ENCODE data around the gene KIAA0513. TPM values are rescaled to one million over a fixed set of nuclear protein-coding genes. Genes with fewer than 3 reads are reported as not detected.

Gene KIAA0513
- total and polyA plus RNA-seq, 2 of the 13 experiments (the other 11 are each of a cell fraction or from before 2014, with no cell fraction given): 1.8 TPM

DNA sequence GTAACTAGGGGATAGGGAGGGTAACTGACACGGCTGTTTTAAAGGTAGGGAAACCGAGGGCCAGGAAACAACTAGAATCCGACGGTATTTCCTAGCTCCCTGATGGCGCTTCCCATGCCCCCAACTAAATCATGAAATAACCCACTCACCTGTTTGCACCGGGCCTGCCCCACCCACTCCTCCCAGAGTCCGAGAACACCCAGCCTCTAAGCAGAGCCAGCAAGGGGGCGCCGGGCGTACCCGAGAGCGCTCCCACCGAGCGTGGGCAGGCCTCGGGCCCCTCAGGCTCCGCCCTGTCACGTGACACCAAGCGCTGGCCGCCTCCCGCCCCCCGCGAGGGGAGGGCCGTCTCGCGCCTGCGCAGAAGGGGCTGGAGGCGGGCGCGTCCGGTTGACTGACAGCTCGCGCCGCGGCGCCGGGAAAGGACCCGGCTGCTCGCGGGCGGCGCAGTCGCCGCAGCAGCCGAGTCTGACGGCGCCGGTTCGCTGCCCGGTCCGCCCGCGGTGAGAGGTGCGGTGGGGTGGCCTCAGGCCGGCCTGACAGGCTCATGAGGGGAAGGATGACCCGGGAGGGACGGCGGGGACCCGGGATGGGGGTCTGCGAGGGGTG is at the start of gene KIAA0513 (continued):
- TF ChIP-seq, protein P1, sequence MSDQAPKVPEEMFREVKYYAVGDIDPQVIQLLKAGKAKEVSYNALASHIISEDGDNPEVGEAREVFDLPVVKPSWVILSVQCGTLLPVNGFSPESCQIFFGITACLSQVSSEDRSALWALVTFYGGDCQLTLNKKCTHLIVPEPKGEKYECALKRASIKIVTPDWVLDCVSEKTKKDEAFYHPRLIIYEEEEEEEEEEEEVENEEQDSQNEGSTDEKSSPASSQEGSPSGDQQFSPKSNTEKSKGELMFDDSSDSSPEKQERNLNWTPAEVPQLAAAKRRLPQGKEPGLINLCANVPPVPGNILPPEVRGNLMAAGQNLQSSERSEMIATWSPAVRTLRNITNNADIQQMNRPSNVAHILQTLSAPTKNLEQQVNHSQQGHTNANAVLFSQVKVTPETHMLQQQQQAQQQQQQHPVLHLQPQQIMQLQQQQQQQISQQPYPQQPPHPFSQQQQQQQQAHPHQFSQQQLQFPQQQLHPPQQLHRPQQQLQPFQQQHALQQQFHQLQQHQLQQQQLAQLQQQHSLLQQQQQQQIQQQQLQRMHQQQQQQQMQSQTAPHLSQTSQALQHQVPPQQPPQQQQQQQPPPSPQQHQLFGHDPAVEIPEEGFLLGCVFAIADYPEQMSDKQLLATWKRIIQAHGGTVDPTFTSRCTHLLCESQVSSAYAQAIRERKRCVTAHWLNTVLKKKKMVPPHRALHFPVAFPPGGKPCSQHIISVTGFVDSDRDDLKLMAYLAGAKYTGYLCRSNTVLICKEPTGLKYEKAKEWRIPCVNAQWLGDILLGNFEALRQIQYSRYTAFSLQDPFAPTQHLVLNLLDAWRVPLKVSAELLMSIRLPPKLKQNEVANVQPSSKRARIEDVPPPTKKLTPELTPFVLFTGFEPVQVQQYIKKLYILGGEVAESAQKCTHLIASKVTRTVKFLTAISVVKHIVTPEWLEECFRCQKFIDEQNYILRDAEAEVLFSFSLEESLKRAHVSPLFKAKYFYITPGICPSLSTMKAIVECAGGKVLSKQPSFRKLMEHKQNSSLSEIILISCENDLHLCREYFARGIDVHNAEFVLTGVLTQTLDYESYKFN (CRISPR knock-in tag; conservative IDR thresholded peaks at IDR 0.05): peak; percentile 47; the same call in 1 of the 2 replicates
- TF ChIP-seq TGIF2 (CRISPR knock-in tag; IDR thresholded peaks at IDR 0.05) (0 out of 2 replicates have a peak, but pooled peaks have one; percentile 60), MBD4 (IDR thresholded peaks at IDR 0.05; ENCODE audit: borderline replicate concordance, low read length) (no peak), PRPF4 (IDR thresholded peaks at IDR 0.05; ENCODE audit: low read depth, low read length, poor library complexity, severe bottlenecking) (no peak), SALL2 (CRISPR knock-in tag; IDR thresholded peaks at IDR 0.05) (peak; percentile 80), KLF16 (CRISPR knock-in tag; IDR thresholded peaks at IDR 0.05) (peak in 1 of 2 experiments; percentile 85; a peak in 1 of 4 replicates), MED13 (CRISPR knock-in tag; IDR thresholded peaks at IDR 0.05) (no peak), RBM22 (optimal IDR thresholded peaks at IDR 0.05; ENCODE audit: low read length) (no peak), ZNF850 (CRISPR knock-in tag; conservative IDR thresholded peaks at IDR 0.05) (no peak), CEBPB (IDR thresholded peaks at IDR 0.05; ENCODE audit: borderline replicate concordance, low read depth, low read length) (no peak), ZFP41 (CRISPR knock-in tag; IDR thresholded peaks at IDR 0.05; ENCODE audit: borderline replicate concordance) (no peak), ZNF230 (CRISPR knock-in tag; IDR thresholded peaks at IDR 0.05) (no peak), MZF1 (CRISPR knock-in tag; IDR thresholded peaks at IDR 0.05; ENCODE audit: borderline replicate concordance) (0 out of 2 replicates have a peak, but pooled peaks have one; percentile 12), ERF (CRISPR knock-in tag; IDR thresholded peaks at IDR 0.05) (peak; percentile 80), ISX (CRISPR knock-in tag; conservative IDR thresholded peaks at IDR 0.05) (no peak), ZNF251 (CRISPR knock-in tag; IDR thresholded peaks at IDR 0.05) (no peak), ZNF660 (CRISPR knock-in tag; IDR thresholded peaks at IDR 0.05; ENCODE audit: borderline replicate concordance, low read depth) (no peak), ZNF160 (CRISPR knock-in tag; IDR thresholded peaks at IDR 0.05) (peak; percentile 21; the same call in 1 of the 2 replicates)
- TF ChIP-seq, protein P2, sequence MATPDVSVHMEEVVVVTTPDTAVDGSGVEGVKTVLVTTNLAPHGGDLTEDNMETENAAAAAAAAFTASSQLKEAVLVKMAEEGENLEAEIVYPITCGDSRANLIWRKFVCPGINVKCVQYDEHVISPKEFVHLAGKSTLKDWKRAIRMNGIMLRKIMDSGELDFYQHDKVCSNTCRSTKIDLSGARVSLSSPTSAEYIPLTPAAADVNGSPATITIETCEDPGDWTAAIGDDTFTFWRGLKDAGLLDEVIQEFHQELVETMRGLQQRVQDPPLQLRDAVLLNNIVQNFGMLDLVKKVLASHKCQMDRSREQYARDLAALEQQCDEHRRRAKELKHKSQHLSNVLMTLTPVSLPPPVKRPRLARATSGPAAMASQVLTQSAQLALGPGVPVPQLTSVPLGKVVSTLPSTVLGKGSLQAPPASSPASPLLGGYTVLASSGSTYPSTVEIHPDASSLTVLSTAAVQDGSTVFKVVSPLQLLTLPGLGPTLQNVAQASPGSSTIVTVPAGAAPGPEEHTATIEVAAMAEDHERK (CRISPR knock-in tag; IDR thresholded peaks at IDR 0.05; ENCODE audit: low read depth): no peak
- TF ChIP-seq, protein P3, sequence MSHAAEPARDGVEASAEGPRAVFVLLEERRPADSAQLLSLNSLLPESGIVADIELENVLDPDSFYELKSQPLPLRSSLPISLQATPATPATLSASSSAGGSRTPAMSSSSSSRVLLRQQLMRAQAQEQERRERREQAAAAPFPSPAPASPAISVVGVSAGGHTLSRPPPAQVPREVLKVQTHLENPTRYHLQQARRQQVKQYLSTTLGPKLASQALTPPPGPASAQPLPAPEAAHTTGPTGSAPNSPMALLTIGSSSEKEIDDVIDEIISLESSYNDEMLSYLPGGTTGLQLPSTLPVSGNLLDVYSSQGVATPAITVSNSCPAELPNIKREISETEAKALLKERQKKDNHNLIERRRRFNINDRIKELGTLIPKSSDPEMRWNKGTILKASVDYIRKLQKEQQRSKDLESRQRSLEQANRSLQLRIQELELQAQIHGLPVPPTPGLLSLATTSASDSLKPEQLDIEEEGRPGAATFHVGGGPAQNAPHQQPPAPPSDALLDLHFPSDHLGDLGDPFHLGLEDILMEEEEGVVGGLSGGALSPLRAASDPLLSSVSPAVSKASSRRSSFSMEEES (CRISPR knock-in tag; IDR thresholded peaks at IDR 0.05): peak; percentile 80; the same call in 1 of the 2 replicates

Measured in HepG2 (cell line).